Small intestine (tissue), 16 donors: Measurements from ENCODE around the gene SEMA4G. TPM values are rescaled to one million over a fixed set of nuclear protein-coding genes. Genes with fewer than 3 reads are reported as not detected.

Source experiments
- DNase-seq, 2 donors: peaks; one replicate each; pipeline versions ENCODE4 v3.0.0 to v3.0.0-alpha.2; 2013
- FAIRE-seq: peaks from 2 replicates; lab custom pipeline; 2012; peaks lifted over from hg19 to GRCh38; lab: Jason Lieb, UNC
- H3K27ac ChIP-seq, 3 donors: one replicate each; pipeline ENCODE4 v1.5.1; 2013; ENCODE audit warnings: low read length in 2 of 3, mild to moderate bottlenecking in 2 of 3, control low read depth in 1 of 3, inconsistent platforms in 1 of 3, low read depth in 1 of 3, moderate library complexity in 1 of 3
- H3K27me3 ChIP-seq, 3 donors: one replicate each; pipeline ENCODE4 v1.6.1; 2013; ENCODE audit warnings: low read length in 3 of 3, inconsistent platforms in 1 of 3; ENCODE audit not compliant: control insufficient read depth in 3 of 3, insufficient read depth in 3 of 3
- H3K36me3 ChIP-seq, 3 donors: one replicate each; pipeline ENCODE4 v1.6.1; 2013; ENCODE audit warnings: low read length in 3 of 3, inconsistent platforms in 1 of 3, low read depth in 1 of 3, mild to moderate bottlenecking in 1 of 3, moderate library complexity in 1 of 3; ENCODE audit not compliant: control insufficient read depth in 3 of 3, insufficient read depth in 2 of 3
- H3K4me1 ChIP-seq, 3 donors: one replicate each; pipeline ENCODE4 v1.6.1; 2013; ENCODE audit warnings: low read length in 2 of 3, inconsistent platforms in 1 of 3, low read depth in 1 of 3, mild to moderate bottlenecking in 1 of 3, moderate library complexity in 1 of 3; ENCODE audit not compliant: control insufficient read depth in 3 of 3, insufficient read depth in 2 of 3
- H3K4me3 ChIP-seq, 3 donors: one replicate each; pipeline ENCODE4 v1.5.1; 2013; ENCODE audit warnings: low read length in 3 of 3, control low read depth in 1 of 3, inconsistent platforms in 1 of 3, low read depth in 1 of 3, mild to moderate bottlenecking in 1 of 3, moderate library complexity in 1 of 3
- H3K9me3 ChIP-seq, 2 donors: one replicate each; pipeline ENCODE4 v1.6.1; 2013; ENCODE audit warnings: low read depth in 1 of 2, low read length in 1 of 2; ENCODE audit not compliant: control insufficient read depth in 2 of 2, insufficient read depth in 1 of 2
- WGBS, 3 donors: extraction: QIAGEN DNeasy Blood & Tissue Kit; methylation state at CpG; one replicate each; pipeline ENCODE4 v1.1.7; 2013; 5-methylcytosine and 5-hydroxymethylcytosine counted together
- long read RNA-seq, 10 donors: transcript quantifications; one replicate each; lab custom pipeline, GENCODE V29; 2026
- polyA plus RNA-seq, 4 donors: library from polyadenylated mRNA; stranded (reverse) in 3 of 4; unstranded in 1 of 4; fragments of 200-250 nt in 3 of 4; fragments of 120-200 nt in 1 of 4; gene quantifications; one replicate each; pipeline versions ENCODE4 v1.2.1 to v1.2.3, GENCODE V29; 2013
- donor health status: healthy with polysubstance abuse.
- donor health status: control.
- donor health status: control.
- donor health status: Bipolar disorder and iron deficiency.
- donor health status: healthy.

The SEMA4G gene
- 100 to 1,000 TPM in 2 of 4 donors, 10 to 100 TPM in 2; 44.9 to 153 (median 104) TPM for polyA plus RNA-seq
- long read RNA-seq, donor 1, full-length matches to known transcripts, result 27 of 51 reads
- long read RNA-seq, donor 1, partial matches to known transcripts, result 24 of 51 reads
- long read RNA-seq, donor 1, other reads (novel, unspliced or antisense), result 0 of 51 reads
- long read RNA-seq, donor 2, transcript SEMA4G-212 (2 exons, 1,171 nt), result major isoform, 5 of 28 reads
- long read RNA-seq, donor 2, partial matches to known transcripts, result 18 of 28 reads
- long read RNA-seq, donor 2, other reads (novel, unspliced or antisense), result 5 of 28 reads
- long read RNA-seq, donor 3, transcript SEMA4G-212 (2 exons, 1,171 nt), result major isoform, 5 of 32 reads
- long read RNA-seq, donor 3, partial matches to known transcripts, result 27 of 32 reads
- long read RNA-seq, donor 3, other reads (novel, unspliced or antisense), result 0 of 32 reads
- long read RNA-seq, donor 4, result 0 reads
- long read RNA-seq, donor 5, partial matches to known transcripts, result 0 of 2 reads
- long read RNA-seq, donor 5, other reads (novel, unspliced or antisense), result 0 of 2 reads
- long read RNA-seq, donor 6, partial matches to known transcripts, result 64 of 83 reads
- long read RNA-seq, donor 6, other reads (novel, unspliced or antisense), result 14 of 83 reads
- long read RNA-seq, donor 7, result 0 reads
- long read RNA-seq, donor 8, result 0 reads
- long read RNA-seq, donor 9, partial matches to known transcripts, result 0 of 3 reads
- long read RNA-seq, donor 9, other reads (novel, unspliced or antisense), result 0 of 3 reads
- long read RNA-seq, donor 10, full-length matches to known transcripts, result 9 of 172 reads
- long read RNA-seq, donor 10, partial matches to known transcripts, result 105 of 172 reads
- long read RNA-seq, donor 10, other reads (novel, unspliced or antisense), result 58 of 172 reads

GRCh38 chr10:100969187-100970075 is at the start of gene SEMA4G:
SEMA4G (plus strand) TSS chr10:100969504; CDS start chr10:100972913, 3,409 bp downstream.
- Histone ChIP-seq H3K4me3 (peak within 1 kb of the TSS; percentile 65 to 94 (median 86)), H3K27me3 (no peaks in the 10 kb centered on the region), H3K36me3 (peaks cover 0 to 34% (median 6%) of the 10 kb centered on the region in 3 donors), H3K9me3 (no peaks in the 10 kb centered on the region), H3K4me1 (peaks cover 0 to 46% (median 5%) of the 10 kb centered on the region in 3 donors), H3K27ac (peak within 1 kb of the TSS; percentile 84 to 95 (median 87))
- DNase-seq, result peak; percentile 50 to 80
- FAIRE-seq, result no peak
- WGBS, 3 donors, result 0 to 2% (median 2%) methylated on average over 42 to 70 of the region's 70 CpGs

- DNase-seq (no peak), FAIRE-seq (no peak)
Observed at GRCh38 chr10:100923580-100923979, 45.7 kb upstream of the SEMA4G start.

GRCh38 chr10:100927266-100927665 is 42.0 kb upstream of the SEMA4G start:
- FAIRE-seq, result peak; percentile 30
- Histone ChIP-seq H3K27me3 (no peaks in the 10 kb centered on the region), H3K4me3 (no peak overlapping the region), H3K27ac (no peak overlapping the region), H3K9me3 (no peaks in the 10 kb centered on the region), H3K4me1 (no peaks in the 10 kb centered on the region), H3K36me3 (peaks cover 5 to 24% (median 21%) of the 10 kb centered on the region in 3 donors)
- no peak for DNase-seq
- WGBS, 3 donors, result 89 to 92% (median 91%) methylated on average over 5 of the region's 5 CpGs

More at GRCh38 chr10:100923580-100923979, 45.7 kb upstream of the SEMA4G start:
- H3K4me3 ChIP-seq, result no peak overlapping the region
- H3K4me1 ChIP-seq, result no peaks in the 10 kb centered on the region
- H3K9me3 ChIP-seq, result no peaks in the 10 kb centered on the region
- H3K36me3 ChIP-seq, result peaks cover 7 to 32% (median 13%) of the 10 kb centered on the region in 3 donors
- H3K27me3 ChIP-seq, result no peaks in the 10 kb centered on the region
- no peak overlapping the region for H3K27ac ChIP-seq

GRCh38 chr10:100928039-100928438 is 41.3 kb upstream of the SEMA4G start:
- Histone ChIP-seq H3K27me3 (no peaks in the 10 kb centered on the region), H3K9me3 (no peaks in the 10 kb centered on the region), H3K4me1 (no peaks in the 10 kb centered on the region), H3K4me3 (no peak overlapping the region), H3K27ac (no peak overlapping the region), H3K36me3 (peaks cover 5 to 26% (median 18%) of the 10 kb centered on the region in 3 donors)
- DNase-seq, result no peak
- 60 to 69% methylated on average over 1 of the region's 1 CpG; no CpG with 5 or more reads in 1 of the 3 donors for WGBS, 3 donors
- FAIRE-seq, result no peak

- no peak for DNase-seq
- FAIRE-seq, result no peak
- no peak overlapping the region for H3K27ac ChIP-seq
- no peaks in the 10 kb centered on the region for H3K9me3 ChIP-seq
- H3K4me3 ChIP-seq, result no peak overlapping the region
- no peaks in the 10 kb centered on the region for H3K4me1 ChIP-seq
- H3K36me3 ChIP-seq, result peaks cover 2 to 28% (median 21%) of the 10 kb centered on the region in 3 donors
- no peaks in the 10 kb centered on the region for H3K27me3 ChIP-seq
Observed at GRCh38 chr10:100930368-100930767, 38.9 kb upstream of the SEMA4G start.

GRCh38 chr10:100934084-100934659 is 35.1 kb upstream of the SEMA4G start:
- Histone ChIP-seq H3K27ac (no peak overlapping the region), H3K4me3 (no peak overlapping the region), H3K27me3 (no peaks in the 10 kb centered on the region), H3K36me3 (peaks cover 0 to 36% (median 20%) of the 10 kb centered on the region in 3 donors), H3K9me3 (no peaks in the 10 kb centered on the region), H3K4me1 (no peaks in the 10 kb centered on the region)
- no peak for FAIRE-seq
- WGBS, 3 donors, result 93 to 95% (median 94%) methylated on average over 3 of the region's 3 CpGs
- peak; percentile 18 to 20 for DNase-seq

GRCh38 chr10:100939763-100940344 is 29.4 kb upstream of the SEMA4G start:
- no peaks in the 10 kb centered on the region for H3K27me3 ChIP-seq
- H3K4me1 ChIP-seq, result no peaks in the 10 kb centered on the region
- DNase-seq, result no peak
- no peaks in the 10 kb centered on the region for H3K9me3 ChIP-seq
- H3K4me3 ChIP-seq, result no peak overlapping the region
- H3K36me3 ChIP-seq, result peaks cover 4 to 45% (median 12%) of the 10 kb centered on the region in 3 donors
- no peak for FAIRE-seq
- no peak overlapping the region for H3K27ac ChIP-seq
